ENCODE results near the gene COL6A3.
"Not testable (repeated sequence)": the region's sequence is repeated elsewhere in the genome, so short reads cannot be mapped to it uniquely, and the experiment has no call there.

Gene COL6A3

DNA sequence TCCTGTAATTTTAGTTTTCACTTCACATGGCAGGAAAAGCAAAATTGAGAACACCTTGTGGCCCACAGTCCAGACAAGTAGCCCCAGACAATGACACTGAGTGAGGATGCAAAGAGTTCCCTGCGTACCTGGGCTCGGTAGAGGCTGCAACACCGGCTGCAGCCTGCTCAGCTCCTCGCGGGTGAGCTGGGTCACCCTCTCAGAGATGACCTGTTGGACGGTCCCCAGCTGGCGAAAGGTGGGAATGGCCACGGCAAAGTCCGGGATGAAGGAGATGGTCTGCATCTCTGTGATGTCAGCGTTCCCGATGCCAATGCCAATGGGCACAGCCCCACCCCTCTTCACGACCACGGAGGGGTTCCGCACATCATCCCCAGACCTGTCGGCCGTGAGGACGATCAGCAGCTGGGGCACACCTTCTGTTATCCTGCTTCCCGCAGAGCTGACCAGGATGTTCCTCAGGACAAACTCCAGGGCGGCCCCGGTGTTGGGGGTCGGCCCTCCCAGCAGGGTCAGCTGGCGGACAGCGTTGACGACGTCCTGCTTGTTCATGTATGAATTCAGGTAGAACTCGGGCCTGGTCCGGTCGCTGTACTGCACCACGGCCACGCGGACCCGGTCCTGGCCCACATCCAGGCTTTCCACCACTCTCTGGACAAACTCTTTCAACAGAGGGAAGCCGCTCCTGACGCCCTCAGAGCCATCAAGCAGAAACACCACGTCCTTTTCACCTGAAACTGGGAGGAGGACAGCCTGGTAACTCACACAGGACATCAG lies 39.5 kb downstream of the COL6A3 start:
- no peak for DNase-seq

DNA sequence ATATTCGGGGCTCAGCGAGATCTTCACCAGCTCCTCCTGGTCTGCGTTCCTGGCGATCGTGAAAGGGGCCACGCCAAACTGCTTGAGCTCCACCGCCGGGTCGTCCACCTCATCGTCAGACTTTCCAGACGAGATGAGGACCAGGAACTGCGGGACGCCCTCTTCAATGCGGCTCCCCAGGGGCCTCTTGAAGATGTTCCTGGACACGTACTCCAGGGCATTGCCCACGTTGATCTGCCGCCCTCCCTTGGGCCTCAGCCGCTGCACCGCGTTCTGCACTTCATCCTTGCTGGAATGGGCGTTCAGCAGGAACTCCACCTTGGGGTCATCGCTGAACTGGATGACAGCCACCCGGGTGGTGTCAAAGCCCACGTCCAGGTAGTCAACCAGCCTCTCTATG lies 42.1 kb downstream of the COL6A3 start:
- no peak for DNase-seq

- no peak for DNase-seq
Measured at GRCh38 chr2:237365671-237366070, 48.3 kb downstream of the COL6A3 start.

GRCh38 chr2:237364655-237365054 lies 49.3 kb downstream of the COL6A3 start:
- DNase-seq, result no peak

GRCh38 chr2:237361194-237362004 lies 52.6 kb downstream of the COL6A3 start:
- no peak for DNase-seq

DNA sequence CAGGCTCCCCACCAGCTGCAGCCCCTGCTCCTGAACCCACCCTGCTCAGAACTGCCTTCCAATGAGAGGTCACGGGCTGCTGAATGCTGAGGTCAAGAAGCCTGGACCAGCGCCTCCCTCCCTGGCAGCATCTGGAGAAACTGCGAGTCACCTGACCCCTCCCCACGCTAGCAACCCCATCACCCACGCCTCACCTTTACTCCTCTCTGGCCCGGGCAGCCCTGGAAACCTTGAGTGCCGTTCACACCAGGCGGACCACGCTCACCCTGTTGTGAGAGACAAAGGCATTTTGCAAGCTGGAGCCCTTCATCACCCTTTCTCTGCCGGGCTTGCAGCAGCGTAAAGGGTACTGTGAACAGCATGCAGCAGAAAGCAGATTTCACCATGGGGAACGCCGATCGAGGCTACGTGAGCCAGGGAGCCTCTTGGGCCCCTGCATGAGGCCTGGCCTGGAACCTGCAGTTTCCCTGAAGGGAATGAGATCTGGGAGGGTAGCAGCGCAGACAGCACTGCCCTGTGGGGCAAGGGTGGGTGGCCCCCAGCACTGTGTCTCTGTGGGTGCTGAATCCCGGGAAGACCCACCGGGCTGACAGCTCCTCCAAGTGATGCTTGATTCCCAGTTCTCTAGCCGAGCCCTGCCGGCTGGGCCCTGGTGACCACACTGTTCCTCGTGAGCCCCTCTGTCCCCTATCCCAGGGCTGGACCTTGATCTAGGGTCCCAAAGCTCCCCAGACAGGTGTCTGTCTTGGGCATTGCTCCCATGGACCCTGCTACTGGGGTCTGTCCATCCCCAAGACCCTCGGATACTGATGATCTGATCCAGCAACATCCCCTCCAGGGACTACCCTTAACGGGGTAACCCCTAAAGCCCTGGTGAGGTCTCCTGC lies 53.8 kb downstream of the COL6A3 start:
- DNase-seq, result no peak

DNA sequence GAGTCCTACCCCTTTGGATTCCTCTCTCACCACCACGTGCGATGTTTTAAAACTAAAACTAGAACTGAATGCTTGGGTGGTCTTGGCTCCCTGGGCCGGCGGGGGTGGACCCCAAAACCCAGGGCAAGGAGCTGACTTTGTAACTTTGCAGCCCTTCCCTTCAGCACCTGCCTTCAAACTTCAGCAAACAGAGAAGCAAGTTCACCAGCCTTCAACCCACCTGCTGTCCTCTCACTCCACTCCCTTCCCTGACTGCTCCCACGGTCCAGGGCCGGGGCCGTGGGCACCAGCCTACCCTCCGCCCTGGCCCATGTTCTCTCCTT lies 54.5 kb downstream of the COL6A3 start:
- no peak for DNase-seq

- no peak for DNase-seq
Measured at GRCh38 chr2:237358721-237359517, 55.0 kb downstream of the COL6A3 start.

- no peak for DNase-seq
Measured at GRCh38 chr2:237355701-237356100, 58.3 kb downstream of the COL6A3 start.

GRCh38 chr2:237354892-237355291 lies 59.1 kb downstream of the COL6A3 start:
- DNase-seq, result no peak

GRCh38 chr2:237354172-237354571 lies 59.8 kb downstream of the COL6A3 start:
- not testable (repeated sequence) for DNase-seq

GRCh38 chr2:237353215-237353614 lies 60.7 kb downstream of the COL6A3 start:
- DNase-seq, result no peak

DNA sequence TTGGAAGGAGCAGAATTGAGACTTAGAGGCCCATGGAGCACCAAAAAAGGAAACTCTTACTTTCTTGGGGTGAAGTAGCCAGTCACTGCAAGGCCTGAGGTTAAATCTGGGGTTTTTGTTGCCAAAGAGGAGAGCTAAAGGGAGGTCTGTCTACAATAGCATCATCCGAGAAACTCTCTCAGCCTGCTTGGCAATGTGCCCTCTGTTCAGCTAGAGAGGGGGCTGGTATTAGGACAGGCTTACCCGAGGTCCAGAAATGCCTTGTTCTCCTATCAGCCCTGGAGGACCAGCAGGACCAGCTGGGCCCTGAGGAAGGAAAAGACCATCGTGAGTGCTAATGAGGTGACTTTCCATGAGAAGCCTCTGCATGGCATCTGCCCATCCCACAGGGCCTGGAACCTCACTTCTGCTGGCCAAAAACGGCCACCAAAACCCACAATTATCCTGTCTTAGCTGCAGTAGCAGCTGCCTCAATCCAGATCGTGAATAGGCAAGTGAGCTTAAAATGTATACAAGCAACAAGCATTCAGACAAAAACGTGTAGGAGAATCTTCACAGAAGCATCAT lies 61.6 kb downstream of the COL6A3 start:
- DNase-seq, result no peak

DNA sequence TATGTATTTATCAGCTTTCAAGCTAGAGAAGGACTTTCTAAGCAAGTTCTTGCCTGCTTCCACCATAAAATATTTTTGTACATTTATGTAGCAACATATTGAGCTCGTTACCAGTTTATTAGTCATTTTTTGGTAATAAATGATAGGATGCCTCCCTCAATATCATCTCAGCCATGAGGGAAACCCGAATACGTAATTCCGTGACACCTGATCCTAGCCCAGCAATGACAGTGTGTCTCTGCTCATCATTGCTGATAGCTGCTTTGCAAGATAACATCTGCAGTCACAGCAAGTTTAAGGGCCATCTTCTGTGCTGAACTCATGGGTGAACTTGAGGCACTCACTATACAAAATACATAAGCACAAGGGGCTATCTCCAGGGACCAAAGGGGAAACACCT lies 62.2 kb downstream of the COL6A3 start:
- no peak for DNase-seq

DNA sequence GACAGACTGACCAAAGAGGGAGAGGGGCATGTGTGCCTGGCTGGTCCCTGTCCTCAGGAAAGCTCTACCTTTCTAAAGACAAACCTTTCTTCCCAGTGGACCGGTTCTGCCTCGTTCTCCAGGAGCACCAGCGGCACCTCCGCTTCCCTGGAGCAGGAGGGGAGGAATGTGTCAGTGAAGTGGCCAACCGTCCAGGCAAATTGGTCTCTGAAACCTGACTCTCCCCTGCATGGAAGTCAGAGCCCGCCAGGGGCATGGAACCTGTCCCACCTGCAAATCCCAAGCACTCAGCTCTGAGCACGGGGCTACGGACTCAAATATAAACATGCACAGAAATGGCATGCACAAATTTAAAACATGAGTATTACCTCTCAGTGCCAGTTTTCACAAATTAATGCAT lies 62.9 kb downstream of the COL6A3 start:
- no peak for DNase-seq

- DNase-seq, result no peak
Measured at GRCh38 chr2:237350597-237350996, 63.4 kb downstream of the COL6A3 start.

GRCh38 chr2:237350070-237350469 lies 63.9 kb downstream of the COL6A3 start:
- DNase-seq, result no peak

- DNase-seq, result no peak
Measured at GRCh38 chr2:237348281-237348865, 65.6 kb downstream of the COL6A3 start.

- DNase-seq, result no peak
Measured at GRCh38 chr2:237345891-237346640, 67.9 kb downstream of the COL6A3 start.

DNA sequence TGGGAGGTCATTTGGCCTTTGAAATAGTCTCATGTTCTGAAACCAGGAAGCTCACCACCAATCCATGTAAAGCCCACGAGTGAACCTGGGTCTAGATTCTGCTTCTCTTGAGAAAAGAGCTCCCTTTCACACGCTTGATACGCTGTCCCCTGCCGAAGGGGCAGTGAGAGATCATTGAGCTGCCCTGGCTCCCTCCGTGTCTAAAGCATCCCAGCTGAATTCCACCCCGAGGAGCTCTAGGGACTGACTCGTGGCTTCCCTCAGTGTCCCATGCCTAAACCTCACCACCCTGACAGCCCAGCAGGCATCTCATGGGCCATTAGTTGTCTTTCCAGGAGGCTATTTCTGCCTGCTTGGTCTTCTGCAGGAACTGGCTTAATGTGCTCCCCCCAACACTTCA lies 68.6 kb downstream of the COL6A3 start:
- DNase-seq, result no peak

GRCh38 chr2:237344942-237345341 lies 69.0 kb downstream of the COL6A3 start:
- DNase-seq, result no peak

All from activated effector memory CD4-positive, alpha-beta T cell treated with anti-CD3 and anti-CD28 coated beads, Interleukin-2, amount 50 U/mL, for 16 hours (primary cell).